Thyroid gland (tissue), 4 donors: ENCODE results near the gene VASN. TPM values are rescaled to one million over a fixed set of nuclear protein-coding genes. Genes with fewer than 3 reads are reported as not detected.

Experiments used
- DNase-seq, 2 donors: peaks; one replicate each; pipeline ENCODE4 v3.0.0-alpha.2; 2019
- H3K27ac ChIP-seq, 3 donors: fragments of 200-600 bp; sonication (generic); 1 replicate in 2 of 3; 2 replicates in 1 of 3; pipeline ENCODE4 v1.5.1; 2016 to 2019; ENCODE audit warnings: mild to moderate bottlenecking in 1 of 3, moderate library complexity in 1 of 3
- H3K27me3 ChIP-seq: fragments of 200-600 bp; sonication (generic); one replicate; pipeline ENCODE4 v1.5.1; 2019
- H3K36me3 ChIP-seq, 2 donors: fragments of 200-600 bp; sonication (generic); one replicate each; pipeline ENCODE4 v1.5.1; 2016 to 2019
- H3K4me1 ChIP-seq, 2 donors: fragments of 200-600 bp; sonication (generic); one replicate each; pipeline ENCODE4 v1.5.1; 2017 to 2019
- H3K4me3 ChIP-seq, 3 donors: fragments of 200-600 bp; sonication (generic); replicated peaks in 1 of 3; 1 replicate in 2 of 3; 2 replicates in 1 of 3; pipeline ENCODE4 v1.5.1; 2016; ENCODE audit warnings: mild to moderate bottlenecking in 1 of 3
- H3K9me3 ChIP-seq: fragments of 200-600 bp; sonication (generic); one replicate; pipeline ENCODE4 v1.5.1; 2017
- CTCF ChIP-seq, 6 experiments: fragments of 200-600 bp in 3 of 6; fragments of 450-650 bp in 3 of 6; sonication (generic) in 3 of 6; IDR thresholded peaks; one replicate each; pipeline ENCODE4 v1.5.1; 2016 to 2019; ENCODE audit warnings: antibody characterized with exemption in 6 of 6, mild to moderate bottlenecking in 2 of 6, inconsistent platforms in 1 of 6, moderate library complexity in 1 of 6
- POLR2A ChIP-seq, 2 donors: fragments of 450-650 bp; IDR thresholded peaks; one replicate each; pipeline ENCODE4 v1.6.1; 2017; ENCODE audit warnings: antibody characterized with exemption in 2 of 2, mild to moderate bottlenecking in 2 of 2, moderate library complexity in 1 of 2
- WGBS, 2 donors: methylation state at CpG; one replicate each; pipeline ENCODE4 v1.1.5; 2017; 5-methylcytosine and 5-hydroxymethylcytosine counted together
- intact Hi-C: fragments of 100-400 bp; cut with DNase I; formaldehyde crosslinking; loops from one replicate; pipeline ENCODE4 v1.15.1; 2023
- total RNA-seq, 4 donors: library from RNA; depleted of rRNA; stranded (reverse); fragments of >200 nt; gene quantifications; one replicate each; pipeline ENCODE4 v1.2.3, GENCODE V29; 2016

Gene VASN
- total RNA-seq, 4 donors from 2014 or later, result 21.9 to 47.0 (median 28.8) TPM

- no peaks in the 10 kb centered on the region for H3K27me3 ChIP-seq
- no peak for DNase-seq
- peak overlapping the region in 2 of 3 donors; percentile 43 to 69 for H3K27ac ChIP-seq
- peak overlapping the region; percentile 14 to 88 (median 68) for H3K4me3 ChIP-seq
- H3K4me1 ChIP-seq, result peaks cover 9 to 19% of the 10 kb centered on the region in 2 donors
- H3K36me3 ChIP-seq, result no peaks in the 10 kb centered on the region
- WGBS, 2 donors, result 38 to 39% methylated on average over 19 to 21 of the region's 24 CpGs
- H3K9me3 ChIP-seq, result no peaks in the 10 kb centered on the region
- intact Hi-C loops, result no loop called here
- TF ChIP-seq POLR2A (IDR thresholded peaks at IDR 0.05) (no peak), CTCF (IDR thresholded peaks at IDR 0.05) (no peak)
These were observed 21.3 kb upstream of the VASN start for GRCh38 chr16:4350365-4350786.

GRCh38 chr16:4350787-4351659, 20.6 kb upstream of the VASN start, which contains the start of gene PAM16:
PAM16 (minus strand) TSS chr16:4351321; CDS start chr16:4351234, 87 bp downstream.
- Histone ChIP-seq H3K36me3 (no peaks in the 10 kb centered on the region), H3K4me3 (peak within 1 kb of the TSS; percentile 14 to 88 (median 68)), H3K9me3 (no peaks in the 10 kb centered on the region), H3K27ac (peak within 1 kb of the TSS in 2 of 3 donors; percentile 43 to 69), H3K27me3 (no peaks in the 10 kb centered on the region), H3K4me1 (peaks cover 9 to 17% of the 10 kb centered on the region in 2 donors)
- WGBS, 2 donors, result 0% methylated on average over 12 to 13 of the region's 81 CpGs
- peak; percentile 98 for DNase-seq
- TF ChIP-seq CTCF (IDR thresholded peaks at IDR 0.05) (no peak), POLR2A (IDR thresholded peaks at IDR 0.05) (peak in 1 of 2 donors; percentile 47)
- intact Hi-C loops, result no loop called here

- no peak for TF ChIP-seq CTCF (IDR thresholded peaks at IDR 0.05)
- no peak for TF ChIP-seq POLR2A (IDR thresholded peaks at IDR 0.05)
- Histone ChIP-seq H3K9me3 (no peaks in the 10 kb centered on the region), H3K4me1 (peaks cover 9 to 17% of the 10 kb centered on the region in 2 donors), H3K27me3 (no peaks in the 10 kb centered on the region), H3K27ac (no peak overlapping the region), H3K36me3 (no peaks in the 10 kb centered on the region), H3K4me3 (no peak overlapping the region)
- WGBS, 2 donors, result 81 to 82% methylated on average over 7 of the region's 7 CpGs
- no peak for DNase-seq
- intact Hi-C loops, result no loop called here
These were observed 19.8 kb upstream of the VASN start for GRCh38 chr16:4351880-4352279.

- Histone ChIP-seq H3K9me3 (no peaks in the 10 kb centered on the region), H3K27ac (no peak overlapping the region), H3K4me1 (peaks cover 9 to 17% of the 10 kb centered on the region in 2 donors), H3K36me3 (no peaks in the 10 kb centered on the region), H3K27me3 (no peaks in the 10 kb centered on the region), H3K4me3 (no peak overlapping the region)
- no peak for DNase-seq
- TF ChIP-seq POLR2A (IDR thresholded peaks at IDR 0.05), result no peak
- TF ChIP-seq CTCF (IDR thresholded peaks at IDR 0.05), result no peak
- intact Hi-C loops, result no loop called here
- 85 to 90% methylated on average over 5 of the region's 5 CpGs for WGBS, 2 donors
These were observed 18.8 kb upstream of the VASN start for GRCh38 chr16:4352843-4353242.

- no peaks in the 10 kb centered on the region for H3K9me3 ChIP-seq
- no peaks in the 10 kb centered on the region for H3K27me3 ChIP-seq
- intact Hi-C loops, result no loop called here
- H3K27ac ChIP-seq, result no peak overlapping the region
- no peak for TF ChIP-seq CTCF (IDR thresholded peaks at IDR 0.05)
- no peak for TF ChIP-seq POLR2A (IDR thresholded peaks at IDR 0.05)
- WGBS, 2 donors, result 89% methylated on average over 4 of the region's 4 CpGs
- no peaks in the 10 kb centered on the region for H3K36me3 ChIP-seq
- no peak overlapping the region for H3K4me3 ChIP-seq
- DNase-seq, result no peak
- peaks cover 9 to 17% of the 10 kb centered on the region in 2 donors for H3K4me1 ChIP-seq
These were observed 18.0 kb upstream of the VASN start for GRCh38 chr16:4353675-4354074.
